ENCODE results near the gene CPNE5.

The CPNE5 gene

GRCh38 chr6:36692861-36693702 lies 146.2 kb downstream of the CPNE5 start:
- Mint-ChIP-seq H3K9me3 (no peaks in the 10 kb centered on the region), H3K4me3 (no peak overlapping the region), H3K27me3 (no peaks in the 10 kb centered on the region), H3K36me3 (ENCODE audit: insufficient read depth) (peaks cover 3% of the 10 kb centered on the region), H3K27ac (ENCODE audit: low read depth) (peak overlapping the region; percentile 77), H3K4me1 (peaks cover 10% of the 10 kb centered on the region)
- DNase-seq (ENCODE audit: low spot score in 2 of 2) (no peak), ATAC-seq (replicated peaks; ENCODE audit: extremely low read depth, poor library complexity, severe bottlenecking) (no peak)

- no peak overlapping the region for H3K27ac Mint-ChIP-seq (ENCODE audit: low read depth)
- no peaks in the 10 kb centered on the region for H3K9me3 Mint-ChIP-seq
- no peak overlapping the region for H3K4me3 Mint-ChIP-seq
- ATAC-seq (replicated peaks; ENCODE audit: extremely low read depth, poor library complexity, severe bottlenecking), result peak; percentile 84
- H3K36me3 Mint-ChIP-seq (ENCODE audit: insufficient read depth), result peaks cover 3% of the 10 kb centered on the region
- H3K4me1 Mint-ChIP-seq, result peaks cover 10% of the 10 kb centered on the region
- no peaks in the 10 kb centered on the region for H3K27me3 Mint-ChIP-seq
- DNase-seq (ENCODE audit: low spot score in 2 of 2), result no peak
Observed at GRCh38 chr6:36692220-36692619, 147.0 kb downstream of the CPNE5 start.

GRCh38 chr6:36691612-36692011 lies 147.6 kb downstream of the CPNE5 start:
- Mint-ChIP-seq H3K4me1 (peaks cover 7% of the 10 kb centered on the region), H3K27ac (ENCODE audit: low read depth) (no peak overlapping the region), H3K27me3 (no peaks in the 10 kb centered on the region), H3K4me3 (no peak overlapping the region), H3K36me3 (ENCODE audit: insufficient read depth) (peaks cover 5% of the 10 kb centered on the region), H3K9me3 (no peaks in the 10 kb centered on the region)
- ATAC-seq (replicated peaks; ENCODE audit: extremely low read depth, poor library complexity, severe bottlenecking) (no peak), DNase-seq (ENCODE audit: low spot score in 2 of 2) (no peak)

GRCh38 chr6:36691011-36691410 lies 148.2 kb downstream of the CPNE5 start:
- Mint-ChIP-seq H3K9me3 (no peaks in the 10 kb centered on the region), H3K4me1 (peaks cover 6% of the 10 kb centered on the region), H3K4me3 (no peak overlapping the region), H3K27ac (ENCODE audit: low read depth) (no peak overlapping the region), H3K27me3 (no peaks in the 10 kb centered on the region), H3K36me3 (ENCODE audit: insufficient read depth) (peaks cover 7% of the 10 kb centered on the region)
- DNase-seq (ENCODE audit: low spot score in 2 of 2), result no peak
- ATAC-seq (replicated peaks; ENCODE audit: extremely low read depth, poor library complexity, severe bottlenecking), result no peak

Measured in central memory CD8-positive, alpha-beta T cell (primary cell).